HFF-Myc (cell line): ENCODE results near the gene FOXD1.

Experiments
- DNase-seq: peaks from one replicate; pipeline ENCODE4 v3.0.0-alpha.2; 2011; ENCODE audit warnings: low read depth; ENCODE audit errors: extremely low read depth
- H3K4me3 ChIP-seq: replicated peaks from 2 replicates; pipeline ENCODE4 v1.5.1; 2011; ENCODE audit warnings: low read depth, mild to moderate bottlenecking, control low read depth, low read length
- TF ChIP-seq, protein P1 (sequence below): IDR thresholded peaks from 2 replicates; pipeline ENCODE4 v1.5.1; 2012; ENCODE audit warnings: mild to moderate bottlenecking, low read depth, low read length, control low read depth; ENCODE audit errors: missing control alignments

The FOXD1 gene

GRCh38 chr5:73434907-73435306 lies 13.7 kb downstream of the FOXD1 start:
- TF ChIP-seq, protein P1, sequence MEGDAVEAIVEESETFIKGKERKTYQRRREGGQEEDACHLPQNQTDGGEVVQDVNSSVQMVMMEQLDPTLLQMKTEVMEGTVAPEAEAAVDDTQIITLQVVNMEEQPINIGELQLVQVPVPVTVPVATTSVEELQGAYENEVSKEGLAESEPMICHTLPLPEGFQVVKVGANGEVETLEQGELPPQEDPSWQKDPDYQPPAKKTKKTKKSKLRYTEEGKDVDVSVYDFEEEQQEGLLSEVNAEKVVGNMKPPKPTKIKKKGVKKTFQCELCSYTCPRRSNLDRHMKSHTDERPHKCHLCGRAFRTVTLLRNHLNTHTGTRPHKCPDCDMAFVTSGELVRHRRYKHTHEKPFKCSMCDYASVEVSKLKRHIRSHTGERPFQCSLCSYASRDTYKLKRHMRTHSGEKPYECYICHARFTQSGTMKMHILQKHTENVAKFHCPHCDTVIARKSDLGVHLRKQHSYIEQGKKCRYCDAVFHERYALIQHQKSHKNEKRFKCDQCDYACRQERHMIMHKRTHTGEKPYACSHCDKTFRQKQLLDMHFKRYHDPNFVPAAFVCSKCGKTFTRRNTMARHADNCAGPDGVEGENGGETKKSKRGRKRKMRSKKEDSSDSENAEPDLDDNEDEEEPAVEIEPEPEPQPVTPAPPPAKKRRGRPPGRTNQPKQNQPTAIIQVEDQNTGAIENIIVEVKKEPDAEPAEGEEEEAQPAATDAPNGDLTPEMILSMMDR: no peak
- no peak for DNase-seq
- no peak overlapping the region for H3K4me3 ChIP-seq

- no peak overlapping the region for H3K4me3 ChIP-seq
- DNase-seq: no peak
- TF ChIP-seq, protein P1: no peak
These were observed 14.1 kb downstream of the FOXD1 start for GRCh38 chr5:73434461-73434860.

GRCh38 chr5:73433982-73434342 lies 14.6 kb downstream of the FOXD1 start:
- no peak for DNase-seq
- TF ChIP-seq, protein P1: no peak
- no peak overlapping the region for H3K4me3 ChIP-seq

GRCh38 chr5:73433272-73433981 lies 15.2 kb downstream of the FOXD1 start:
- TF ChIP-seq, protein P1: no peak
- no peak for DNase-seq

DNA sequence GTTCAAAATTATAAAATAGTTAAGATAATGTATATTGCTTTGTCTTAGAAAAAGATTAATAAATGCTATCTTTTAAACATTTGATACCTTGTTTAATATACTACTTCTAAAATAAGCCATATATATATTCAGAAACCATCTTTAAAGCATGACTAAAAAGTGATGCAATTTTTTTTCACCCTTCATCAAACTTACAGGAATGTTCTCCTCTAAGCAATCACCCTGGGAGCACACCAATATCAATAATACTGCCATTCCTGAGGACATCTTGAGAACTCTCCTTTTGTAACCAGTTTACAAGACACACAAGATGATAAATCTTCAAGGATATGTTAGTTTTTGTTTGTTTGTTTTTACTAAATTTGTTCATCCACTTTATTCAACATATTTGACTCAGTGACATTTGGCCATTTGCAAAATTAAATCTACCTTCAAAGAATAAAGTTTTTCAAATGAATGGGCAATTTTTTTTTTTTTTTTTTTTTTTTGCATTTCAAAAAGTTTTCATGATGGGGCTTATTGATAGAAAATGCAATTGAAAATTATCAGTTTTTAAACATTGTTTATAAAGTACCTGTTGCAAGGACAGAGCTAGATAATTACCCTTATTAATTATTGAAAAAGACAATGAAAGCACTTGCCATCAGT lies 17.2 kb downstream of the FOXD1 start:
- no peak overlapping the region for H3K4me3 ChIP-seq
- no peak for DNase-seq
- TF ChIP-seq, protein P1: no peak

More at GRCh38 chr5:73433272-73433981, 15.2 kb downstream of the FOXD1 start:
- H3K4me3 ChIP-seq: no peak overlapping the region

DNA sequence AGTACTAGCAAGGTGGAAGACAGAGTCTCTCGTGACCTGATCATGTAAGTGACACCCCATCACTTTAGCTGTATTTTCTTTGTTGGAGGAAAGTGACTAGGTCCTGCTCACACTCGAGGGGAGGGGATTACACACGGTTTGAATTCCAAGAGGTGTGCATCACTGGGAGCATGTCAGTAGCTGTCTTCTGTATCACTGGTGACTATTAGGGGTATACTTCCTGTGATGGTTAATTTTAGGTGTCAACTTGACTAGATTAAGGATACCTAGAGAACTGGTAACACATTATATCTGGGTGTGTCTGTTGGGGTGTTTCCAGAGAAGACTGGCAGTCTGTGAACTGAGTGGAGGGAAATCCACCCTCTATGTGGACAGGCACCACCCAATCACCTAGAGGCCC lies 22.5 kb downstream of the FOXD1 start:
- TF ChIP-seq, protein P1: no peak

GRCh38 chr5:73424556-73424977 lies 24.0 kb downstream of the FOXD1 start:
- TF ChIP-seq, protein P1: no peak
- DNase-seq: no peak

More for the DNA sequence above, 22.5 kb downstream of the FOXD1 start:
- H3K4me3 ChIP-seq: no peak overlapping the region
- DNase-seq: no peak

More at GRCh38 chr5:73424556-73424977, 24.0 kb downstream of the FOXD1 start:
- H3K4me3 ChIP-seq: no peak overlapping the region
